IPS-NIHi11 (cell line): ENCODE data around the gene GABRB1.
A peak's percentile ranks its signal among the peaks of the same experiment; 100 is the strongest.
"Not testable (repeated sequence)": the region's sequence is repeated elsewhere in the genome, so short reads cannot be mapped to it uniquely, and the experiment has no call there.

Source experiments
- DNase-seq: peaks from one replicate; pipeline ENCODE4 v3.0.0; 2012; ENCODE audit warnings: mixed read lengths, low spot score

Gene GABRB1

GRCh38 chr4:47213106-47213505 lies 181.7 kb downstream of the GABRB1 start:
- DNase-seq, result no peak

GRCh38 chr4:47213539-47213938 lies 182.2 kb downstream of the GABRB1 start:
- no peak for DNase-seq

DNA sequence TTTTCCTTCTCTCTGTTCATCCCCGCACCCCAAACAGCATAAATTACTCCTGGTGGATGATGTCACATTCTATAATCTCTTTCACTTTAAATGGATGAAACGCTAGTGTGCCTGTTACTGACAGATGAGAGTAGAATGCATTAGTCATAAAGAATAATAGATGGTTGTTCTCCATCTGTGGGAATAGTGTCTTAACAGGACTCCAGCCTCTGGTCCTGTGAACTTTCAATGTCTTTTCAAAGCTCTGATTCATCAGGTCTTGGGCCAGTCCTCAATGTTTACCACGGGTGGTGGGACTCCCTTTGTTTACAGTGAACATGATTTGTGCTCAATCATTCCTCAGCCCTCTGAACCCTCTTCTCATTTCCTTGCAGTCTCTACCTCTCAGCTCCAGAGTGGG lies 182.6 kb downstream of the GABRB1 start:
- no peak for DNase-seq

DNA sequence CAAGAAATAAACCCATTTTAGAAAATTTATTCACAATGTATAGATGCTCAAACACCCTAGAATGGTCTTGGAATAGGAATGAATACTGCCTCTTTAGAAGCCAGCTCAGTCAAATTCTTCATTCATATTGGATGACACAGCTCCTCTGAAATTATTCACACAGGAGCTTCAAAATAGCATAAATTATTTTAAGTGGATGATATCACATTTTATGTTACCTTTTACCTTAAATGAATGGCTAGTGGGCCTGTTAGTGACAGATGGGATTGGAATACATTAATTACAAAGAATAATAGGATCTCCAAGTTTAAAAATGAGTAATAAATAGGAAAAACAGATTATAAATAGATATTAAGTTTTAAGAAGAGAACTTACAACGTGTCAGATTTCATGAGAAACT lies 184.4 kb downstream of the GABRB1 start:
- no peak for DNase-seq

DNA sequence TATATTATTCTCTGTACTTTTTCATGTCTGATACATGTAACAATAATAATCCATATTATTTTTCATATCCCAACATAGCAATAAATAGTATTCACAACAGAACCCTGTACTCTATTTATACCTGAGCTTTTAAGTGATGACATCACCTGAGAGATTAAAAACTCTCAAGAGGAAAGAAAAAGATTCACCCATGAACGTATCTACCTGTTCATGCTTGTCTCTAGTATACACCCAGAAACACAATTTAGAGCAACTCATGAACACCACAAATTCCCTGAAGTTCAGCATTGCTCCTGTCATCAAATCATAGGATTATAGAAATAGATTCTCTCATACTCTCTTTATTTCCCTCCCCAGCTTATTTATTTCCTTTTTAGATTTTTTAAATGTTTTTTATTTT lies 185.9 kb downstream of the GABRB1 start:
- DNase-seq, result no peak

- no peak for DNase-seq
Measured at GRCh38 chr4:47217884-47218283, 186.5 kb downstream of the GABRB1 start.

- DNase-seq, result no peak
Measured at GRCh38 chr4:47218631-47219030, 187.3 kb downstream of the GABRB1 start.

DNA sequence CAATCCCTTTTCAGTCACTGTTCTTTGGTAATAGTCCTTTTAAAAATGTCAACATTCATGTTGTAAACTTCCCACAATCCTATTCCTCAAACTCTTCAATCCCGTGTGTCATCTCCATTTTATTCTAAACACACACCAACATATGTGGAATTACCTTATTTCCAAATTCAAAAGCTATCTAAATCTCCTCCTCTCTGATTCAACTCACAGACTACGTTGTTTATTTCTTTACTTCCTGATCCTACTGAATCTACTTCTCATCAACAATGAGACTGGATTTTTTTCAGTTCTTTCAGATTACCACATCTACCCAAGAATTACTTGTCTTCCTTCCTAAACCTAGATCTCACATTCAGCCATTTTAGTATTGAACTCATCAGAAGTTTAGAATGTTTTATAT lies 188.2 kb downstream of the GABRB1 start:
- DNase-seq, result no peak

DNA sequence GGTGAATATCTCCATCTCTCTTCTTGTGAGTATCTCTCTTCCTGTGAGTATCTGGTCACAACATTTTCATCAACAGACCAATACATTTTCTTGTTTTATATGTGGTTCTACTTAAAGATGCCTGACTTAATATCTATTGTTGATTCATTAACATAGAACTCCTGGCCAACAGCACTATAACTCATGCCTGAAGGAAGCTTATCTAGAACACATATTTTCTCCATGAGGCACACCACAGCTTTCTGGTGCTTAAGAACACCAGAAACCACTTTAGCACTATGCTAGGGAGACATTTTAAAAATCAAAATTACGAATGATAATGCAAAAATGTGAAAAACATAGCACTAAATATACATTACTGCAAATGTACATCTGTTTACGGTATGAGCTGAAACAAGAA lies 190.4 kb downstream of the GABRB1 start:
- DNase-seq, result no peak

DNA sequence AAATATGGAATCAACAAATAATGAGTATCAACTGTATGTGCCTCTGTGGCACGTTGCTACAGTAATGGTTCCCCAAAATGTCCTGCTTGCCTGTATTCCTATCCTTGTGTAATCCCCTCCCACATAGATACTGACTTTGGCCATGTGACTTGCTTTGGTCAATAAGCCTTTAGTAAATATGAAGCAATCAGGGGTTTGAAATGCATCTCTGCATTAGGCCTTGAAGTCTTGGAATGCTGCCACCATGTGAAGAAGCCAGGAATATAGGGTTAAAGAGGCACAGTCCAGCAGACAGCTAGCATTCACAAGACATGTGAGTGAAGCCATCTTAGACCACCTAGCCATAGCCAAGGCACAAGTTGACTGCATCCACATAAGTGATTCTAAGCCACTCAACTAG lies 190.9 kb downstream of the GABRB1 start:
- no peak for DNase-seq

DNA sequence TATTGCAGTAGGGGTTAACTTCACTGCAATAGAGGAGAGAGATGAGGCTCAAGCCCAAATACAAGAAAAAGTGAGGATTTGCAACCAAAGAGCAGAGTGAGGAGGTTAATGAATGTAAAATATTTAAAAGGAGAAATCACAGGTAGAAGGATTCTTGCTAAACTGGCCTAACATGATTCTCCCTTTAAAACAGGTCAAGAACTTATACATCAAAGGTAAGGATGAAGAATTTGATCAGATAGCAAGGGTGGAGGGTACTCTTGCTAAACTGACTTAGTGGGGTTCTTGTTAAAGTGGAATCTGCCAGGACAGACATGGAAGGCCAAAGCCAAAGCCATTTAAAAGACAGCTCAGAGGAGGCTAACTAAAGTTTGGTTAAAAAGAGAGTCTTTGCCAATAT lies 193.0 kb downstream of the GABRB1 start:
- DNase-seq, result no peak

DNA sequence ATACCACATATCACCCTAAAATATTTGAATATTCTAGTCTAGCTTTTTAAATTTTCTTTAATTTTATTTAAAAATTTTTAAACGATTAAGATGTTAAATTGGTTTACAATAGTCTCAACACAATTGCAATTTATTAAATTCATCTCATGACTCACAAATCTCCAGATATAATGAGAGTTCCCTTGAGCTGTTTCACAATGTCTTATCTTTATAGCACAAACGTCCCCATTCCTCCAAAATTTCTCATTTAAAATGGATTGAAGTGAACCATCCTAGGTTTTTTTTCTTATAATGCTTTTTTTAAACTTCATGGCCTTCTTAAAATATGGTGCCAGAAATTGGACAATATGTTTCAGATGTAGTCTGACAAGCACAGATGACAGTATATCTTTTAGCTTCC lies 204.4 kb downstream of the GABRB1 start:
- DNase-seq, result no peak

GRCh38 chr4:47238667-47239066 lies 207.3 kb downstream of the GABRB1 start:
- no peak for DNase-seq

- DNase-seq, result peak; percentile 7
Measured at GRCh38 chr4:47239649-47240048, 208.3 kb downstream of the GABRB1 start.

DNA sequence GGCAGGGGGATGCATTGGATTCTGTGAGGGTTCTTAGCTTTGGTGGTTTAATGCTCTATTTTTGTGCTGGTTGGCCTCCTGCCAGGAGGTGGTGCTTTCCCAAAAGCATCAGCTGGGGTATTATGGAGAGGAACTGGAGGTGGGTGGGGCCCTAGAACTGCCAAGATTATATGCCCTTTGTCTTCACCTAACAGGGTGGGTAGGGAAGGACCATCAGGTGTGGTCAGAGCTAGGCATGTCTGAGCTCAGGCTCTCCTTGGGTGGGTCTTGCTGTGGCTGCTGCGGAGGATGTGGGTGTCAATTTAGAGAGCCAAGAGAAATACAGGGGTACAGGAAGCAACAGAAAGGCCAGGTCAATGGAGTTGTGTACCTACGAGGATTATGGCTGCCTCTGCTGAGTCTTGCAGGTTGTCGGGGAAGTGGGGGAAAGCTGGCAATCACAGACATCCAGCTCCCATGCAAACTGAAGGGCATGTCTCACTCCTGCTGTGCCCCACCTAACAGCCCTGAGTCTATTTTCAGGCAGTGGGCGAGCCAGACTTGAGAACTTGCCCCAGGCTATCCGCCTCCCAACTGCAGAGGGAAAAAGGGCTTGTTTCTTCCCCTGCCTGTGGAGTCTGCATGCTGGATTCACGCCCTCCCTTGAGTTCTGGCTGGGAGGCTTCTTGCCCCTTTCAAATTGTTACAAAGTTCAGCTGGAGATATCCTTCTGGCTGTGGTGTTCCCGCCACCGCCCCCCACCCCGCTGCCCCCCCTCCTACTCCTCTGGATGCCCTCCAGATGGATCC lies 220.2 kb downstream of the GABRB1 start:
- DNase-seq, result no peak

- no peak for DNase-seq
Measured at GRCh38 chr4:47263721-47264120, 232.4 kb downstream of the GABRB1 start.

- no peak for DNase-seq
Measured at GRCh38 chr4:47270201-47270888, 239.0 kb downstream of the GABRB1 start.

- no peak for DNase-seq
Measured at GRCh38 chr4:47271291-47271690, 239.9 kb downstream of the GABRB1 start.

DNA sequence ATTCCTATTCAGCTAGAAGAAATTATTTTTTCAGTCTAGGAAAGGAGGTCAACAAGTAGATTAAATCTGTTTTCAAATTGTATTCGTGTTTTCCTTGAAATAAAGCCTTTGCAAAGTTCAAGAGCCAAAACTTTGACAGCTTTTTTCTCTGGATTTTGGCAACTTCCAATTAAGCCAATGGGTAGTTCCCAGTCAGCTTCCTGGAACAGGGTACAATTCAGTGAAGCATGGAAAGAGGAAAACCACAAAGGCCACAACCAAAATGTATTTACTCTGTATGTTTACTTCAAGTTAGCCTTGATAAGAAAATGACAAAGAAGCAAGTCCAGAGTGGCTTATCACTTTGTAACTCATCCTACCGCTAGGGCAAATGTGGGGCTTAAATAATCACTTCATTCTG lies 243.5 kb downstream of the GABRB1 start:
- DNase-seq, result no peak

DNA sequence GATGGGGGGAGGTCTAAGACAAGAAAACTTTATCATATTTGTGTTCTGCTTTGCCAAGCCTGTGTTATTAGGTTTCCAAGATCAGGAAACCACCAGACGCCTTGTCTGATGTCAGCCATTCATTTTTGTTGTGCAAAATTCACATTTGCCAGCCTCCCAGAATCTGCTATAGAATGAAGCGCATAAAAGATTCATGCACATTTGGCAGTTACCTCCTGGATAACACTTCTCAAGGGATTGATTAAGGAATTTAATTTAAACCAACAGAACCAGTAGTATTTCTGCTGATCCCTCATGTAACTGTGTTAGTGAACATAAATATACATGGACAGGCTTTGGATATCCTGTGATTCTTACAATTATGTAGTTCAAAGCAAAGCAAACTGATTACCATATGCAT lies 244.2 kb downstream of the GABRB1 start:
- no peak for DNase-seq

- no peak for DNase-seq
Measured at GRCh38 chr4:47278631-47279030, 247.3 kb downstream of the GABRB1 start.

GRCh38 chr4:47287735-47288134 lies 256.4 kb downstream of the GABRB1 start:
- peak; percentile 6 for DNase-seq

- DNase-seq, result no peak
Measured at GRCh38 chr4:47289805-47290204, 258.4 kb downstream of the GABRB1 start.

- DNase-seq, result not testable (repeated sequence)
Measured at GRCh38 chr4:47290873-47291272, 259.5 kb downstream of the GABRB1 start.
